Dedifferentiated amniotic fluid mesenchymal stem cell (primary cell): ENCODE results near the gene CDH13.

ENCODE experiments used
- DNase-seq: peaks from one replicate; pipeline ENCODE4 v3.0.0-alpha.2; 2016; ENCODE audit errors: extremely low spot score

CDH13 gene

GRCh38 chr16:83115491-83116232 is 488.9 kb downstream of the CDH13 start:
- DNase-seq, result no peak

GRCh38 chr16:83116274-83116892 is 489.6 kb downstream of the CDH13 start:
- DNase-seq, result no peak

- DNase-seq, result no peak
Observed at GRCh38 chr16:83117810-83118209, 491.0 kb downstream of the CDH13 start.

DNA sequence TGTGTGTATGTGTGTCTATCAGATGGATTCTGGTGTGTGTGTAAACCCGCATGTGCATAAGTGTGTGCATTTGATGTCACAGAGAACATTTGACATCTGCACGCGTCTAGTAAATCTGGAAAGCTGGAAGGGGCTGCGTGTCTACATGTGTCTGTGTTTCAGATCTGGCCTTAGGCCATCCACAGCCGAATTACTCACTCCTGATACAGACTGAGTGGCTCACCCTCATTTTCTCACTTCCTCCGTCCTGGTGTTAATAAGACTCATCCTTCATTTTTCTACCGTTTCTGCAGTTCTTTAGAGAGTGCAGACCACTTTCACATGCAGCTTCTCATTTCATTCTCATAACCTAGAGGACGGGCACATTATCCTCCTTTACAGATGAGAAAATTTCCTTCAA is 491.6 kb downstream of the CDH13 start:
- no peak for DNase-seq

GRCh38 chr16:83125999-83126568 is 499.3 kb downstream of the CDH13 start:
- no peak for DNase-seq

DNA sequence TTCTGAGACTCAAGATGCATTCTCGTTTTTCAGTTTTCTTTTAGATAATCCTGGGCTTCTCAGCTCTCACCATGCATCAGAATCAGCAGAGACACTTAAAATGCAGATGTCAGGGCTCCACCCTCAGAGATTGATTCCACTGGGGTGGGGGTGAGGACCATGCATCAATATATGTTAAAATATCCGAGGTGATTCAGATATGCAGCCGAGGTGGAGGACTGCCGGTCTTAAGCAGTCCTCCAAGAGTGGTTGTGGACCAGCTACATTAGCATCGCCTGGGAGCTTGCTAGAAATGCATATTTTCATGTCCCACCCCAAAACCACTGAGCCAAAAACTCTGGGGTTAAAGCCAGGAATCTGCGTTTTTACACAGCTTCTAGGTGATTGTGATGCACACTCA is 501.3 kb downstream of the CDH13 start:
- DNase-seq, result no peak

GRCh38 chr16:83130039-83130438 is 503.3 kb downstream of the CDH13 start:
- DNase-seq, result no peak

DNA sequence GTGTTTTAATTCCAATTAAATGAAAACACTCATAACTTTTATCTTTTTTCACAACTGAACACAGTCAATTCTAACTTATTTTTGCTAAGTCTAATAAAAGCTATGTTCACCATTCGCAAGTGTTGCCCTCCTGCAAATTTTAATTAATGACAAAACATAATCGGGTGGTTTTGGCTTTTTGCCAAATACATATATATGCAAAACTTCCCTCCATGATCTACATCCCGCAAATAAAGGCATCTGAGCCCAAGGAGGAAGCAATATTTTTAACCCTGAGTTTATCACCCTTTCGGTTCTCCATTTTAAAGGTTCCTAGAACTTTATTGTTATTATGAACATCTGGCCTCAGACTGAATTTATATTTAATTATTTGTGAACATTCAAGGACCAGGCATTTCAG is 507.9 kb downstream of the CDH13 start:
- no peak for DNase-seq

DNA sequence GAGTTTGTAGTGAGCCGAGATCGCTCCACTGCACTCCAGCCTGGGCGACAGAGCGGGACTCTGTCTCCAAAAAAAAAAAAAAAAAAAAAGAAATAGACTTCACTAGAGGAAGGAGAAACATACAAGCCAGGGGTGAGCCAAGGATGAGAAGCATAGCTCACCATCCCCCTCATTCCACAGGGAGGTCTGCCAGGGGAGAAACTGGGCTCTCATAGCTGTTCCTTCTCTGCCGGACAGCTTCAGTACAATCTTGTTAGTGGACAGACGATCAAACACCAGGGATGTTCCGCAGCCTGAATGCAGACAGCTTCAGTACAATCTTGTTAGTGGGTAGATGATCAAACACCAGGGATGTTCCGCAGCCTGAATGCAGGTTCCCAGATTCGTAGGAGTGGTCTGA is 509.6 kb downstream of the CDH13 start:
- DNase-seq, result no peak

GRCh38 chr16:83136924-83137323 is 510.2 kb downstream of the CDH13 start:
- no peak for DNase-seq

DNA sequence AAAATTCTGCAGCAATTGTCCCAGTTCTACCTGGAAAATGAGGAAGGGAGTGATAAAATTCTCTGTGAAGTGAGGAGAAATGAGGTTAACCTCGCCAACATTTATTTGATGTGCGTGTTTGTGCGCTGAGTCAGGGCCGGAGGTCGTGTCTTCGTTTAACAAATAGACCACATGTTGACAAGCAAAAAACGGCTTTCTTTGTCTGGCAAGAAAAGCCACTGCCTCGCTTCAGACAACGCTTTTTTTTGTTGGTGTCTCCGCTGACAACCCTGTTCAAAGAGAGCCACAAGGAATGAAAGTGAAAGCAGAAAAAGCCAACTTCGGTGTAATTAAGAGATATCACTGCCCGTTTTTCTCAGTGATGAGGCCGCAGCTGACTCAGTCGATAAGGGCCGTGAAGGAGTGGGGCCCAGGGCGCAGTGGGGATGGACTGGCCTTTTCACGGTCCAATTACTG is 510.6 kb downstream of the CDH13 start:
- no peak for DNase-seq

DNA sequence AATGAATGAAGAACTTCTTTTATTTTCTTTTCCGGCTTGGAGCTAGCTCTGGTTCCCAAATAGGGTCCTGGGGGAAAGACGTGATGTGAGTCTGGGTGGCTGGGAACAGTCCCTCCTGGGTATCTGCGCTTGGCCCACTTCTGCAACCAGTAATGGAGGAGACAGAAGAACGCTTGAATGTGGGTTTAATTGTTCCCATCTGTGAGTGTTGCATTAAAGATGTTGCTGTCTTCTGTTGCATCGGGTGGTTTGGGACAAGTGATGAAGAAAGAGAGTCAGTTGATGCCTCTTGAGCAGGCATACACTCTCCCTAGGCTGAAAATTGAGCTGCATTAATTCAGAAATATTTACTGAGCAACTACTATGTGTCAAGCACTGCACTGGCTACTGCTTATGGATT is 511.1 kb downstream of the CDH13 start:
- no peak for DNase-seq

- no peak for DNase-seq
Observed at GRCh38 chr16:83138512-83138911, 511.7 kb downstream of the CDH13 start.

DNA sequence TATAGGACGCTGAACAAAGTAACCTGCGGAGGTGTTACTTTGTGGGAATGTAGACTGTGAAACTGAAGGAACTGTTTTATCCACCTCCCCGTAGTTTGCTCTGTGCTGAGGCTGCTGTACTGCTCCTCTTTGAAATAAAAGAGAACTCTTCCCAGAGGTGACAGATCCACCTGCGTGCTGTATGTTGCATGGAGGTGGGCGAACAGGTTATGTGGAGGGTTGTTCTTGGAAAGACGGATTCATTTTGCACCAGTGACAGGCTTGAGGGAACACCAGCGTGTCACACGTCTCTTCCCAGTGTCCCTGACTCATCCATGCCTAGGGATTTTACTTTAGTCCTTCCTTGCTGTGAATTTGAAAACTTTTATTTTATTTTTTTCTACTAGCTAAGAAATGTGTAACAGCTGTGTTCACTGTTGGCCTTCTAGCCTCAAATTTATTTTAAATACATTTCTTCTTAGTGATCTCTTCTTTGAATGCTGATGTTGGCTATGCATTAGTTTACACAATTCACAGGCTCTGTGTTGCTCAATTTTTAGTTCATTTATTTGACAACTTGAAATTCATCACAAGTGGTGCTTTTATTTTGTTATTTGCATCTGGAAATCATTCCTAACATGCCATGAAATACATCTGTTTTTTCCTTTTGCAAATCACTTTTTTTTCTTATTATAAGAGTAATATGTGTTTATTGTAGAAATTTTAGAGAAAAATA is 512.4 kb downstream of the CDH13 start:
- no peak for DNase-seq

DNA sequence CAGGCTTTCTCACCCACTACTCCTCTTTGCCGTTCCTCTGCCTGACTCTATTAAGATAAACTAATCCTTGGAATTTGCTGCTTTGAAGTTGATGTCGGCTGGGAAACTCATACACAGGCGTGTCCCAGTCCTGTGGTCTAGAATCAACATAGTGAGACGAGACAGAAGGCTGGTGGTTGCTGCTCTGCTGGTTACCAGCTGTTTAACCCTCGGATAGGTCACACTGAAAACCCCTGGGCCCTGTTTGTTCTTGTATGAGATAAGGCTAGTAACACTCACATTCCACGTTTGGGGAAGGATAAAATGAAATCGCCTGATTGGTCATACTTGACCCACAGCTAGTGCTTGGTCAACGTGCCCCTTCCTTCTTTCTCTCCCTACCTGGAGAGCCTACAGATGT is 517.0 kb downstream of the CDH13 start:
- peak; percentile 16 for DNase-seq

- no peak for DNase-seq
Observed at GRCh38 chr16:83145297-83145696, 518.5 kb downstream of the CDH13 start.

- no peak for DNase-seq
Observed at GRCh38 chr16:83147244-83147643, 520.5 kb downstream of the CDH13 start.

- no peak for DNase-seq
Observed at GRCh38 chr16:83158320-83158957, 531.7 kb downstream of the CDH13 start.

DNA sequence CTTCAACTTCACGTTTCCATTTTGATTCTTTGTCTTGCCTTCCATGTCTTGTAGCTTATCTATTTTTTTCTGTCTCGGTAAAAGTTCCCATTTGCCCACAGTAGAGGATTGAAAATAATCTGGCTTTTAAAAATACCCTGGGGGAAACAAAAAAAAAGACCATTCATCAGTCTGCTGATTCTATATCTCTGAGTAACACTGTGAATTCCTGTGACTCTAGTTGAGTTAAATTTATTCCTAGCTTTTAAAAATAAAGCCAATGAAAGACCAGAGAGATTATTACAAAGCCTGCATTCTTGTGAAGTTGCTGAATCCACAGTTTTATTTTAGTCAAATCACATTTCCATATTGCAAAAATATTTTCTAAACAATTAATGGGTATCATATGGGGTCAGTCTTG is 532.3 kb downstream of the CDH13 start:
- no peak for DNase-seq

- no peak for DNase-seq
Observed at GRCh38 chr16:83160287-83161020, 533.7 kb downstream of the CDH13 start.

DNA sequence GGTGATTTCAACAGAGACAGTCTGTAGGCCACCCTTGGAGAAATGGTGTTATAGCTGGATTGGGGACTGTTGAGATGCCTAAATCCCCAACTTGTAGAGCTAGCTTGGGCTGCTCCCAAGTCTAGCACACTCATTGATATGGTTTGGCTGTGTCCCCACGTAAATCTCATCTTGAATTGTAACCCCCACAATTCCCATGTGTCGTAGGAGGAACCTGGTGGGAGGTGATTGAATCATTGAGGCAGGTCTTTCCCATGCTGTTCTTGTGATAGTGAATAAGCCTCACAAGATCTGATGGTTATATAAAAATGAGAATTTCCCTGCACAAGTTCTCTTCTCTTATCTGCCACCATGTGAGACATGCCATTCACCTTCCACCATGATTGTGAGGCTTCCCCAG is 536.0 kb downstream of the CDH13 start:
- DNase-seq, result no peak
